GM19099 (cell line): ENCODE measurements around the gene LDLRAD4.

Experiments
- POLR2A ChIP-seq: IDR thresholded peaks from 3 replicates; pipeline ENCODE4 v1.6.1; 2011; ENCODE audit warnings: low read depth; ENCODE audit not compliant: insufficient read length; ENCODE audit errors: extremely low read depth

LDLRAD4 gene

GRCh38 chr18:13447621-13448334, 229.2 kb downstream of the LDLRAD4 start:
- TF ChIP-seq POLR2A: no peak

- no peak for TF ChIP-seq POLR2A
Measured at GRCh38 chr18:13448335-13448795, 229.8 kb downstream of the LDLRAD4 start.

- no peak for TF ChIP-seq POLR2A
Measured at GRCh38 chr18:13449651-13450050, 231.1 kb downstream of the LDLRAD4 start.

GRCh38 chr18:13450289-13451212, 232.0 kb downstream of the LDLRAD4 start:
- TF ChIP-seq POLR2A: no peak

- no peak for TF ChIP-seq POLR2A
Measured at GRCh38 chr18:13451213-13451540, 232.6 kb downstream of the LDLRAD4 start.

GRCh38 chr18:13451661-13452387, 233.3 kb downstream of the LDLRAD4 start:
- TF ChIP-seq POLR2A: no peak

GRCh38 chr18:13452388-13452811, 233.8 kb downstream of the LDLRAD4 start:
- no peak for TF ChIP-seq POLR2A

GRCh38 chr18:13452871-13453680, 234.5 kb downstream of the LDLRAD4 start:
- TF ChIP-seq POLR2A: no peak

- TF ChIP-seq POLR2A: no peak
Measured at GRCh38 chr18:13453714-13454113, 235.2 kb downstream of the LDLRAD4 start.

GRCh38 chr18:13454363-13455150, 236.0 kb downstream of the LDLRAD4 start:
- no peak for TF ChIP-seq POLR2A

GRCh38 chr18:13455471-13455870, 236.9 kb downstream of the LDLRAD4 start:
- TF ChIP-seq POLR2A: no peak

- no peak for TF ChIP-seq POLR2A
Measured at GRCh38 chr18:13455960-13456481, 237.5 kb downstream of the LDLRAD4 start.

- TF ChIP-seq POLR2A: no peak
Measured at GRCh38 chr18:13456736-13457271, 238.2 kb downstream of the LDLRAD4 start.
